SK-N-SH (cell line): ENCODE results near the gene DENND2A.

Experiments used
- CTCF ChIP-seq: fragments of 200-600 bp; sonication (generic); IDR thresholded peaks from 2 replicates; pipeline ENCODE4 v1.6.1; 2017; ENCODE audit warnings: antibody characterized with exemption, mild to moderate bottlenecking, moderate library complexity
- MXI1 ChIP-seq: IDR thresholded peaks from 2 replicates; pipeline ENCODE4 v1.6.1; 2012; ENCODE audit warnings: mild to moderate bottlenecking, low read depth, low read length, improper control_type of control experiment

- TF ChIP-seq CTCF (no peak), MXI1 (no peak)
Observed at GRCh38 chr7:140618306-140618705, 22.3 kb downstream of the DENND2A start.
